ENCODE measurements around the gene FURIN.
A peak's percentile ranks its signal among the peaks of the same experiment; 100 is the strongest.

The FURIN gene

DNA sequence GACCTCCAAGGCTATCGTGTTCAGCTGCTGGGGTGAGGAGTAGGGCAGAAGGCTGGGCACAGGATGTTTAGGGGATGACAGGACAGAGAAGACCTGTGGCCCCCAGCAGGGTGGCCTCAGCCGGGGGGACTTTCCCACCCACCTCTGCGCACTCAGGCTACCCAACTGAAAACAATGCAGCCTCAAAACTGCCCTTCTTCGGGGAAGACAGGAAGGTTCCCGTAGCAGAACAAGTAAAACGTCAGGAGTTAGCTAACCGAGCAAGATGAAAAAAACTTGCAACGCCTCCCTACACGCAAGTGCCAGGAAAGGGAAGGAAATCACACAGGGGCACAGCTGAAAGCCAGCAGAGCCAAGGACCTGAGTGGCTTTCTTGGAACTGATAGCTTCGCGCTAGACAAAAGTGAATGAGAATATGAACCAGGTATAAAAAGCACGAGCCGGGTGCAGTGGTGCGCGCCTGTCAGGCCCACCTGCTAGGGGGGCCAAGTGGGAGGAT lies 38.4 kb upstream of the FURIN start:
- Histone ChIP-seq H3K4me1 (ENCODE audit: control insufficient read depth, insufficient read depth, low read length) (peaks cover 4% of the 10 kb centered on the region), H3K27me3 (ENCODE audit: control insufficient read depth, insufficient read depth, low read length) (no peaks in the 10 kb centered on the region), H3K4me3 (ENCODE audit: low read depth, low read length) (no peak overlapping the region), H3K9ac (ENCODE audit: low read depth, low read length) (no peak overlapping the region), H3K36me3 (ENCODE audit: control insufficient read depth, insufficient read depth, low read length) (no peaks in the 10 kb centered on the region), H3K9me3 (ENCODE audit: control insufficient read depth, insufficient read depth, low read length) (no peaks in the 10 kb centered on the region)

DNA sequence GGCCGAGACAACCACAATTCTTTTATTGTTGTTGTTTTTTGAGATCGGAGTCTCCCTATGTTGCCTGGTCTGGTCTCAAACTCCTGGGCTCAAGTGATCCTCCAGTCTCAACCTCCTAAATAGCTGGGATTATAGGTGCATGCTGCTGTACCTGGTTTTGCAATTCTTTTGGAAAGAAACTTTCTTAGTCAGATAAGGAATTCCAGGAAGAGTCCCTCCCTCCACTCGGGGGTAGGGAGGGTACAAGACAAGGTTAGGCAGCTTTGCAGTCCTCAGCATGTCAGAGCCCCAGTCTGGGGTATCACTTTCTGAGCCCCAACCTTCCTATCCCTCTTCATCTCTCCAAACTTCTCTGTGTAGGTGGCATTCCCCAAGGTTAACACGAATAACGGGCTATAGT lies 33.8 kb upstream of the FURIN start:
- Histone ChIP-seq H3K4me1 (ENCODE audit: control insufficient read depth, insufficient read depth, low read length) (peaks cover 5% of the 10 kb centered on the region), H3K27me3 (ENCODE audit: control insufficient read depth, insufficient read depth, low read length) (no peaks in the 10 kb centered on the region), H3K36me3 (ENCODE audit: control insufficient read depth, insufficient read depth, low read length) (no peaks in the 10 kb centered on the region), H3K9me3 (ENCODE audit: control insufficient read depth, insufficient read depth, low read length) (no peaks in the 10 kb centered on the region), H3K9ac (ENCODE audit: low read depth, low read length) (no peak overlapping the region), H3K4me3 (ENCODE audit: low read depth, low read length) (no peak overlapping the region)

GRCh38 chr15:90836296-90836871 lies 32.0 kb upstream of the FURIN start:
- Histone ChIP-seq H3K36me3 (ENCODE audit: control insufficient read depth, insufficient read depth, low read length) (no peaks in the 10 kb centered on the region), H3K27me3 (ENCODE audit: control insufficient read depth, insufficient read depth, low read length) (no peaks in the 10 kb centered on the region), H3K9me3 (ENCODE audit: control insufficient read depth, insufficient read depth, low read length) (no peaks in the 10 kb centered on the region), H3K4me1 (ENCODE audit: control insufficient read depth, insufficient read depth, low read length) (peaks cover 10% of the 10 kb centered on the region), H3K9ac (ENCODE audit: low read depth, low read length) (no peak overlapping the region), H3K4me3 (ENCODE audit: low read depth, low read length) (no peak overlapping the region)

DNA sequence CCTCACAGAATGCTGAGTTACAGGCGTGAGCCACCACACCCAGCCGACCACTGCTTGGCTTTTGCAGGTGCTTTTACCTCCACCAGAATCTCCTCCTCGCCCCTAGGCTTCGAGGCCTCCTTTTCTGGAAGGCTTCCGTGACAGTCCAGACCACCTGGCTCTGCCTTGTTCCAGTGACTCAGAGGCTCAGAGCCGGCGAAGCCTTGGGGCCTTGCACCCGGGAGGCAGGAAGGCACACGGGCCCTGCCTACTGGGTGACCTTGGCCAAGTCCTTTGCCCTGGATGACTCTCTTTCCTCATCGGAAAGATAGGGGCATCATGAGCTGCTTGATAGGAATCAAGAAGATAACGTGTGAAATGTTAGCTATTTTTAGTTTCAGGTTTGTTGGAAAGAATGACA lies 31.3 kb upstream of the FURIN start:
- no peaks in the 10 kb centered on the region for H3K27me3 ChIP-seq (ENCODE audit: control insufficient read depth, insufficient read depth, low read length)
- no peaks in the 10 kb centered on the region for H3K9me3 ChIP-seq (ENCODE audit: control insufficient read depth, insufficient read depth, low read length)
- H3K4me3 ChIP-seq (ENCODE audit: low read depth, low read length): no peak overlapping the region
- H3K4me1 ChIP-seq (ENCODE audit: control insufficient read depth, insufficient read depth, low read length): peaks cover 10% of the 10 kb centered on the region
- no peak overlapping the region for H3K9ac ChIP-seq (ENCODE audit: low read depth, low read length)
- no peaks in the 10 kb centered on the region for H3K36me3 ChIP-seq (ENCODE audit: control insufficient read depth, insufficient read depth, low read length)

GRCh38 chr15:90838139-90838538 lies 30.2 kb upstream of the FURIN start:
- H3K36me3 ChIP-seq (ENCODE audit: control insufficient read depth, insufficient read depth, low read length): no peaks in the 10 kb centered on the region
- no peak overlapping the region for H3K9ac ChIP-seq (ENCODE audit: low read depth, low read length)
- H3K4me3 ChIP-seq (ENCODE audit: low read depth, low read length): no peak overlapping the region
- H3K9me3 ChIP-seq (ENCODE audit: control insufficient read depth, insufficient read depth, low read length): no peaks in the 10 kb centered on the region
- H3K27me3 ChIP-seq (ENCODE audit: control insufficient read depth, insufficient read depth, low read length): no peaks in the 10 kb centered on the region
- H3K4me1 ChIP-seq (ENCODE audit: control insufficient read depth, insufficient read depth, low read length): peaks cover 10% of the 10 kb centered on the region

DNA sequence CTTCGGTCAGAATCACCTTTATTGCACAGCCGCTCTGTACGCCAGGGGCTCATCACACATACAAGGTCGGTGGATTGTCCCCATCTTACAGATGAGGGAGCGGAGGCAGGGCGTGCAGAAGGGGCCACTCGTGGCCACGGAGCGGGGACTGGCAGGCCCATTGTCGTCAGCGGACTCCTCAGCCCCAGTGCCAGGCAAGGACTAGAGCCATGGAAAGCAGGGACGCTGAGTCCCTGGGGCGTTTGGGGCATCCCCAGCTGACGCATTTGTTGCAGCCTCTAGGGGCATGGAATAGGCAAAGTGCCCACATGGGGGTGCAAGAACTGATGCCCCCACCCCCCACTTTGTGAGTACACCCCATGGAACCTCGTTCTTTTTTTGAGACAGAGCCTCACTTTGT lies 29.8 kb upstream of the FURIN start:
- Histone ChIP-seq H3K4me1 (ENCODE audit: control insufficient read depth, insufficient read depth, low read length) (peaks cover 10% of the 10 kb centered on the region), H3K36me3 (ENCODE audit: control insufficient read depth, insufficient read depth, low read length) (no peaks in the 10 kb centered on the region), H3K9me3 (ENCODE audit: control insufficient read depth, insufficient read depth, low read length) (no peaks in the 10 kb centered on the region), H3K9ac (ENCODE audit: low read depth, low read length) (no peak overlapping the region), H3K27me3 (ENCODE audit: control insufficient read depth, insufficient read depth, low read length) (no peaks in the 10 kb centered on the region), H3K4me3 (ENCODE audit: low read depth, low read length) (no peak overlapping the region)

- H3K27me3 ChIP-seq (ENCODE audit: control insufficient read depth, insufficient read depth, low read length): no peaks in the 10 kb centered on the region
- H3K4me3 ChIP-seq (ENCODE audit: low read depth, low read length): peak overlapping the region; percentile 1
- no peak overlapping the region for H3K9ac ChIP-seq (ENCODE audit: low read depth, low read length)
- H3K9me3 ChIP-seq (ENCODE audit: control insufficient read depth, insufficient read depth, low read length): no peaks in the 10 kb centered on the region
- no peaks in the 10 kb centered on the region for H3K36me3 ChIP-seq (ENCODE audit: control insufficient read depth, insufficient read depth, low read length)
- peaks cover 8% of the 10 kb centered on the region for H3K4me1 ChIP-seq (ENCODE audit: control insufficient read depth, insufficient read depth, low read length)
Observed at GRCh38 chr15:90839187-90840071, 29.0 kb upstream of the FURIN start.

DNA sequence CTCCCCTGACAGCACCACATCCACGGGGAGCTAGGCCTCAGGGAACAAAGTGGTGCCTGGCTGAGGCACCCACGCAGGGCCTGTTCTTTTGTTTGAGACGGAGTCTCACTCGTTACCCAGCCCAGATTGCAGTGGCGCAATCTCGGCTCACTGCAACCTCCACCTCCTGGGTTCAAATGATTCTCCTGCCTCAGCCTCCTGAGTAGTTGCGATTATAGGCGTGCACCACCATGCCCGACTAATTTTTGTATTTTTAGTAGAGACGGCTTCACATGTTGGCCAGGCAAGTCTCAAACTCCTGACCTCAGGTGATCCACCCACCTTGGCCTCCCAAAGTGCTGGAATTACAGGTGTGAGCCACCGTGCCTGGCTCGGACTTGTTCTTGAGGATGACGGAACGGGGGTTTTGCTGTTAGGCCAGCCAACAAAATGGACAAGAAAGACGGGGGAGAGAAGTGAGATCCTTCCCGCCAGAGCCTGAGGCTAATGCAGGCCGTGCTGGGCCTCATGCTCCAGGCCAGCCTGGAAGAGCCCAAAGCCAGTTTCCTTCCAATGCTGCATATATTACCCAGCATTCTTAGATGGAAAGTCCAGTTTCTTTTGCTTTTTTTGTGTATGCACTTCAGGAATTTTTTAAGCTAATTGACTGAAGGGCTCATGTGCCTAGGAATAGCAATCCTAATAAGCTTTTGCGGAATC lies 28.1 kb upstream of the FURIN start:
- H3K36me3 ChIP-seq (ENCODE audit: control insufficient read depth, insufficient read depth, low read length): no peaks in the 10 kb centered on the region
- peaks cover 8% of the 10 kb centered on the region for H3K4me1 ChIP-seq (ENCODE audit: control insufficient read depth, insufficient read depth, low read length)
- peak overlapping the region; percentile 39 for H3K9ac ChIP-seq (ENCODE audit: low read depth, low read length)
- no peaks in the 10 kb centered on the region for H3K9me3 ChIP-seq (ENCODE audit: control insufficient read depth, insufficient read depth, low read length)
- peak overlapping the region; percentile 1 for H3K4me3 ChIP-seq (ENCODE audit: low read depth, low read length)
- no peaks in the 10 kb centered on the region for H3K27me3 ChIP-seq (ENCODE audit: control insufficient read depth, insufficient read depth, low read length)

DNA sequence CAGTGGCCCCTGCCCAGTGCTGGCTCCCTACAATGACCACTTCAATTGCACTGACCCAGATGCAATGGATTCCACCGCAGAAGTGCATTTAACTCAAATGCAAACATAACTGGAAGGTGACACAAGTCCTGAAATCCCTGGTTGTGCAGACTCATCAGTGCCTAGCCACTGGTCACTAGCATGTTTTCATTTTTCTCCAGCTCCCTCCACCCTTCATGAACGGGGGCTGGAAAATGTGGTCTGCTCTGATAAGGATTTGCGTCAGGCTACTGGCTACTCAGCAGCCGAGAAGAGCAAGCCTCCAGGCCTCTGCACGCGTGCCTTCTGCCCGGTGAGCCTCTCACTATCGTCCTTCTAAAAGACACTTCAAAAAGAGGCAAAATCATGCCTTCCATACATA lies 27.4 kb upstream of the FURIN start:
- Histone ChIP-seq H3K36me3 (ENCODE audit: control insufficient read depth, insufficient read depth, low read length) (no peaks in the 10 kb centered on the region), H3K9ac (ENCODE audit: low read depth, low read length) (no peak overlapping the region), H3K4me3 (ENCODE audit: low read depth, low read length) (no peak overlapping the region), H3K27me3 (ENCODE audit: control insufficient read depth, insufficient read depth, low read length) (no peaks in the 10 kb centered on the region), H3K9me3 (ENCODE audit: control insufficient read depth, insufficient read depth, low read length) (no peaks in the 10 kb centered on the region), H3K4me1 (ENCODE audit: control insufficient read depth, insufficient read depth, low read length) (peaks cover 8% of the 10 kb centered on the region)

DNA sequence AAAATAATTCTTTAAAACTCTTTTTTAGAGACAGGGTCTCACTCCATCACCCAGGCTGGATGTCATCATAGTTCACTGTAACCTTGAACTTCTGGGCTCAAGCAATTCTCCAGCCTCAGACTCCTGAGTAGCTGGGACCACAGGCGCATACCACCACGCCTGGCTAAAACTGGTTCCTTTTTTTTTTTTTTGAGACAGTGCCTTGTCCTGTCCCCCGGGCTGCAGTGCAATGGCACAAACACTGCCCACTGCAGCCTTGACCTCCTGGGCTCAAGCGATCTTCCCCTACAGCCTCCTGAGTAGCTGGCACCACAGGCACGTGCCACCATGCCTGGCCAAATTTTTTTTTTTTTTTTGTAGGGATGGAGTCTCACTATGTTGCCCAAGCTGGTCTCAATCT lies 23.7 kb upstream of the FURIN start:
- Histone ChIP-seq H3K4me1 (ENCODE audit: control insufficient read depth, insufficient read depth, low read length) (peaks cover 5% of the 10 kb centered on the region), H3K4me3 (ENCODE audit: low read depth, low read length) (no peak overlapping the region), H3K36me3 (ENCODE audit: control insufficient read depth, insufficient read depth, low read length) (no peaks in the 10 kb centered on the region), H3K27me3 (ENCODE audit: control insufficient read depth, insufficient read depth, low read length) (no peaks in the 10 kb centered on the region), H3K9ac (ENCODE audit: low read depth, low read length) (no peak overlapping the region), H3K9me3 (ENCODE audit: control insufficient read depth, insufficient read depth, low read length) (no peaks in the 10 kb centered on the region)

GRCh38 chr15:90845201-90845949 lies 23.0 kb upstream of the FURIN start:
- H3K27me3 ChIP-seq (ENCODE audit: control insufficient read depth, insufficient read depth, low read length): no peaks in the 10 kb centered on the region
- H3K4me3 ChIP-seq (ENCODE audit: low read depth, low read length): no peak overlapping the region
- H3K9ac ChIP-seq (ENCODE audit: low read depth, low read length): no peak overlapping the region
- H3K36me3 ChIP-seq (ENCODE audit: control insufficient read depth, insufficient read depth, low read length): no peaks in the 10 kb centered on the region
- H3K9me3 ChIP-seq (ENCODE audit: control insufficient read depth, insufficient read depth, low read length): no peaks in the 10 kb centered on the region
- peaks cover 5% of the 10 kb centered on the region for H3K4me1 ChIP-seq (ENCODE audit: control insufficient read depth, insufficient read depth, low read length)
